Ovary (tissue), 3 donors: Measurements from ENCODE around the gene LEMD3.

ENCODE experiments used
- CTCF ChIP-seq, 3 donors: fragments of 450-650 bp in 2 of 3; fragments of 200-600 bp in 1 of 3; IDR thresholded peaks; one replicate each; pipeline versions ENCODE4 v1.5.1 to v1.8.0; 2016 to 2022; ENCODE audit warnings: antibody characterized with exemption in 3 of 3, mild to moderate bottlenecking in 1 of 3
- EP300 ChIP-seq: sonication (generic); formaldehyde crosslinking; IDR thresholded peaks from one replicate; pipeline ENCODE4 v1.6.1; 2017; ENCODE audit warnings: antibody characterized with exemption
- POLR2A ChIP-seq: fragments of 450-650 bp; IDR thresholded peaks from one replicate; pipeline ENCODE4 v1.6.1; 2017; ENCODE audit warnings: antibody characterized with exemption, mild to moderate bottlenecking, moderate library complexity
- donor health status: DM: no; HTN: no; CAD: no.

DNA sequence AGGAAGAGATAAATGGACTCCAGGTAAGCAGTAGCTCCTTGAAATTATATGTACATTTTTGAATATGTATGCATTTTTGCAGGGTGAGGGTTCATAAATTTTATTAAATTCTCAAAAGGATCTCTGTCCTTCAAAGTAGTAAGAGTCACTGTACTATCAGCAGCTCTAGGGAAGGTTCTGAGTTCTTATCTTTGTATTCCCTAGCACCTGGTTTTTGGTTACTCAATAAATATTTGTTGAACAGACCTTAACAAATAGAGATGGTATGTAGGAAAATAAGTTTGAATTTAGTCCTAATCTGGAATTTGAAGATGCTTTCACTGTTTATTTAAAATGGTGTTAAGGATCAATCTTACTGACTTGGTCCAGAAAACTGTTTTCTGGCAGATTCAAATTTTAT lies 18.3 kb downstream of the LEMD3 start:
- no peak for TF ChIP-seq EP300
- TF ChIP-seq CTCF (IDR thresholded peaks at IDR 0.05) = no peak
- no peak for TF ChIP-seq POLR2A
